GM18868 (cell line): ENCODE measurements around the gene SRRM4.
"Not testable (repeated sequence)": the region's sequence is repeated elsewhere in the genome, so short reads cannot be mapped to it uniquely, and the experiment has no call there.

Experiments used
- ATAC-seq: cut with Tn5 transposase; IDR thresholded peaks from one replicate; pipeline ENCODE4 v1.9.1; 2021; ENCODE audit warnings: mild to moderate bottlenecking, moderate library complexity; ENCODE audit not compliant: unreplicated experiment

Gene SRRM4

GRCh38 chr12:118981285-118982211 is at the start of gene SRRM4:
Gene SRRM4, plus strand, starts transcription at chr12:118981541. Its CDS starts 342 bp downstream, at chr12:118981883.
- no peak for ATAC-seq

GRCh38 chr12:118946256-118946655 is 35.1 kb upstream of the SRRM4 start:
- ATAC-seq, result no peak

- ATAC-seq, result no peak
Measured at GRCh38 chr12:118958520-118958919, 22.8 kb upstream of the SRRM4 start.

- ATAC-seq, result no peak
Measured at GRCh38 chr12:118959348-118959747, 22.0 kb upstream of the SRRM4 start.

GRCh38 chr12:118959985-118960560 is 21.3 kb upstream of the SRRM4 start:
- no peak for ATAC-seq

GRCh38 chr12:118960865-118961264 is 20.5 kb upstream of the SRRM4 start:
- ATAC-seq, result no peak

GRCh38 chr12:118964988-118965387 is 16.4 kb upstream of the SRRM4 start:
- ATAC-seq, result no peak

- no peak for ATAC-seq
Measured at GRCh38 chr12:118970856-118971255, 10.5 kb upstream of the SRRM4 start.

- ATAC-seq, result no peak
Measured at GRCh38 chr12:118972982-118973381, 8.4 kb upstream of the SRRM4 start.

- ATAC-seq, result no peak
Measured at GRCh38 chr12:118979763-118980406, 1.5 kb upstream of the SRRM4 start.

- ATAC-seq, result no peak
Measured at GRCh38 chr12:118980407-118981014, 830 bp upstream of the SRRM4 start.

GRCh38 chr12:118982302-118982701 is 961 bp downstream of the SRRM4 start:
- ATAC-seq, result no peak

- no peak for ATAC-seq
Measured at GRCh38 chr12:118982984-118983761, 1.8 kb downstream of the SRRM4 start.

GRCh38 chr12:118984161-118984943 is 3.0 kb downstream of the SRRM4 start:
- no peak for ATAC-seq

GRCh38 chr12:118986050-118986449 is 4.7 kb downstream of the SRRM4 start:
- ATAC-seq, result no peak

GRCh38 chr12:118999107-118999506 is 17.8 kb downstream of the SRRM4 start:
- ATAC-seq, result no peak

- ATAC-seq, result no peak
Measured at GRCh38 chr12:119005085-119005484, 23.7 kb downstream of the SRRM4 start.

- ATAC-seq, result no peak
Measured at GRCh38 chr12:119005913-119006312, 24.6 kb downstream of the SRRM4 start.

- no peak for ATAC-seq
Measured at GRCh38 chr12:119006746-119007145, 25.4 kb downstream of the SRRM4 start.

GRCh38 chr12:119008273-119008672 is 26.9 kb downstream of the SRRM4 start:
- ATAC-seq, result not testable (repeated sequence)
